SIG-M5 treated with dmso at 0.1 percent for 504 hours (cell line): ENCODE data around the gene LTK.

ENCODE experiments used
- DNase-seq: peaks from one replicate; lab custom pipeline; 2025; ENCODE audit not compliant: unreplicated experiment; lab: John Stamatoyannopoulos, UW

The LTK gene

DNA sequence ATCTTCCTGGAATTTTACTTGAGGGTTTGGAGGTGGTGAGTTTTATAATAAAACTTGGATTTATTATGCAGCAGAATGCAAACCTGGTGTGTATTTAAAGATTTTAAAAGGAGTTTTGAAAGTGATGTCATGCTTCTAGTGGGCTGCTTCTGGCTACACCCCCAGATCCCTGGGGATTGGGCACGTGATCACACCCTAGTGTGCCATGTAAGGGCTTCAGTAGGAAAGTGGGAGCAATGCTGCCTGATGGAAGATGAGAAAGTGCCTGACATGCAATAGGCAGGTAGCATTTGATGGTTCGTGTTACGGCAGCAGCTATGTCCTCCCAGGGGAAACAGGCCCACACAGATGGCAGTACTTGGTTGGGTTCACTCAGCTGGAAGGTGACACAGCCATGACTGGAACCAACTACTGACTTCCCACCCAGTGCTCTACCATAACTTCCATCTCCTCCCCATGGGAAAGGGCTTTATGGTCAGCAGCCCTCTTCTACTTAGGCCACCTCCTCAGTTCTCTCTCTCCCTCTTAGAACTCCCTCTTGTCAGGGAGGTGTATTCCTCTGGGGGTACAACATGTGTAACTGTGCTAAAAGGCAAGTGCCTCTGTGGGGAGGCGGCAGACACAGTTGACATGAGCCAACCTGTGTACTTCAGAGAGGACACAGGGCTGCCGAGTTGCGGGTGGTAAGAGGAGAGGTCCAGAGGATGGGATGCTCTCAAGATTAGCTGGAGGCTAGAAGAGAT, 14.3 kb downstream of the LTK start:
- no peak for DNase-seq

DNA sequence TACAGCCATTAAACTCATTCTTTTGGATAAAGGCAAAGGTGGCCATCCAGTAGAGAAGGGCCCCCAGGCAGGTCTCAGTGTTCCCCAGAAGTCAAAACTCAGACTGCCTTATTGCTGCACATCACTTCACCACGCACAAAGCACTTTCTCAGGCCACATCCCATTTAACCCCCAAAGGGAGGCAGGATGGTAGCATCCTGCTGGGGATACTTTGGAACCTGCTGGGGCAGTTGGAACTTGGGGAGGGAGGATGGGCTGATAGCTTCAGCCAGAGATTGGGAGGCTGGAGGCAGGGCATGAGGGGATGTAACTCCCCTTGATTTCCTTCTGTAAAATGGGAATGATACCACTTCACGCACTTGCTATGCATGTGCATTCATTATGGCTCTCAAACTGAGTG, 15.0 kb downstream of the LTK start:
- no peak for DNase-seq

DNA sequence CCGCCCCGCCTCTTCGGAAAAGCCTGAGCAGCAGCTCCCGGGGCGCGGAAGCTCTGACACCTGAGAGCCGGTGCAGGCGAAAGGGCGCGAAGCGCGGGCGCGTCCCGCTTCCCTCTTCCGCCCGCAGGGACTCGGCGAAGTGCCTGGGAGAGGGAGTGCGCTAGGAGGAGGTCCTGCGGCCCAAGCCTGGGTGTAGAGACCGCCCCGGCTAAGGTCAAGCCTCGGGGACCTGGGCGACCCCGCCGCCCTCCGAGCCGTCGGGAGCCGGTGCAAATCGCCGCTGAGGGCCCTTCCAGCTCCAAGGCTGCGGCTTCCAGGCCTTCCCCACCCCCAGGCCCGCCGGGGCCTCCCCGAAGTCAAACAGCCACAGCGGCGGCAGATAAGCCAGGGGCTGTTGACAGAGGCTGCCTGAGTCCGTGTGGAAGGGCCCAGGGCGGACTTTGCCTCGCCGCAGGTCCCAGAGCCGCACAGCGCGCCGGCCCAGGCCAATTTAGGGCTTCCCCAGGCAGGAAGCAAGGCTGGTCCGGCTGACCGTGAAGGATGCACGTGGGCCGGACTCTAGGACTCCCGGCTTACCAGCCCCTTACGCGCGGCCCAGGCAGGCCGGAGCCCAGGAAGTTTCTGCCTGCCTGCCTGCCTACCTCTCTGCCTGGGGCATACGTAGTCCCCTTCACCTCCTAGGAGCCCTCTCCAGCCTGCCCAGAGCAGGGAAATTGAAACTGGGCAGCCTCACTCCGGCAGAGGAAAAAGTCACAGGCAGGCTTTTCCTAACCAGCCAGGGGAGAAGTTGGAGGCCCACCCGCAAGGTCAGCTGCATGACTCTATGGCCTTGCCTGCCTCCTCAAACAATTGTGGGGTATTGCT, 17.7 kb downstream of the LTK start:
- DNase-seq, result no peak

DNA sequence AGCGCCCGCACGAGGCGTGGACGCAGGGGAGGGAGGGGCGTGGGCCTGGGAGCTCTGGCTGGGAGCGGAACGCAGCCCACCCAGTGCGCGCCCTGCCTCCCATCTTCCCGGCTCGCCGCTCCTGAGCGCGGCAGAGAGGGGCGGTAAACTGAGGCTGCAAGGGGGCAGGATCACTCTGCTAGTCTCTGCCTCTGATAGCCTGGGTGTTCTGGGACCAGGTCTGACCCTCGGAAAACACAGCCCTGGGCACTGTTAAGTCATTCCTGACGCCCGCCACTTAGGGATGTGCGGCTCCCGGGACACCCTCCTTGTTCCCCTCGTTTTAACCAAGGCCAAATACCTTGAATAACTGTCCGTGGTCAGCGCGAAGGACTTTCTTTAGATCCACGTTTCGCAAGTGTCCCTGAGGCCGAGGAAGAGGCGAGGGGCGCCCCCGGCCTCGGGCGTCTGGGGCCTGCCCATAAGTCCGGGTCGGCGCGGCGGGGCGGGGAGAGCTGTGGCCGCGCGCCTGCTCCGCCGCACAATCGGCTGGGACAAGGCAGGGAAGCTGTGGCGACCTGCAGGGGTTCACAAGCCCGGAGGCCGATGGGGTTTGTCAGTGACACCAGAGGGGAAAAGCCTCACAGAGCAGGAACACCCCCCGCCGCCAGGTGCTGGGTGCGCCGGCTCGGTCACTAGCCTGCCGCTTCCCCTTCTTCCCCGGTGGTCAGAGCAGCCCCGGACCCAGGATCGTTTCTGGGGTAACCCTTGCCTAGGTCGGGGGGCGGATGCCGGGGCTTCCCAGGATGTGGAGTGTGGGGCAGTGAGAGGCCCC, 18.5 kb downstream of the LTK start:
- DNase-seq, result no peak

DNA sequence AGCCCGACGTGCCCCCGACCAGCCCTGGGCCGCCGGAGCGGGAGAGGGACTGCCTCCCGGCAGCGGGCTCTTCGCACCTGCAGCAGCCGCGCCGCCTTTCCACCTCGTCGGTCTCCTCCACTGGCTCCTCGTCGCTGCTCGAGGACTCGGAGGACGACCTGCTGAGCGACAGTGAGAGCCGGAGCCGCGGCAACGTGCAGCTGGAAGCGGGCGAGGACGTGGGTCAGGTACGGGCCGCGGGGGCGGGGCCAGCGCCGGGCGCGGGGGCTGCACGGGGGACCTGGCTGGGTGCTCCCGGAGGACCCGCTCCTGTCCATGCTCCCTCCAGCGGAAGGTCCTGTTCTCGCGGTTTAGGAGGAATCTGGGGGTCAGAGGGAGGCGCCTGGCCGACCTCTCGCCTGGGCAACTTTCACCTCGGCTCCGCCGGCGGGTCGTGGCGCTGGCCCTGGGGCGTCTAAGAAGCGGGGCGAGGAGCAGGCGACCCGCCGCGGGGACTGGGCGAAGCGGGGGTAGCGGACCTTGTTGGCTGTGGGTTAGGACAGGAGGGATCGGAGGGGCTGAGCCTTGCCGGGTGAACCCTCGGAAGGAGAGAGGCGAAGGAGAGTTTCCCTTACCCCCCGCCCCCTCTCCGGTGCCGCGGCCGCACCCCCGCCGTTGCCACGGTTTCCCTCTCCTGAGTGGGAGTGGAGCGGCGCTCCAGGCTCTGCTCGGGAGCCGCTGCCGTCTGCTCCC, 19.3 kb downstream of the LTK start:
- DNase-seq, result no peak

DNA sequence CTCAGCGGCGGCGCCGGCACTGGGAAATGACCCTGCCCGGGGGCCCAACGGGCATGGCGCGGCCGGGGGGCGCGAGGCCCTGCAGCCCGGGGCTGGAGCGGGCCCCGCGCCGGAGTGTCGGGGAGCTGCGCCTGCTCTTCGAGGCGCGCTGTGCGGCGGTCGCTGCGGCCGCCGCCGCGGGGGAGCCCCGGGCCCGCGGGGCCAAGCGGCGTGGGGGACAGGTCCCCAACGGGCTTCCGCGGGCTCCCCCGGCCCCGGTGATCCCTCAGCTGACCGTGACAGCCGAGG, 19.8 kb downstream of the LTK start:
- no peak for DNase-seq

DNA sequence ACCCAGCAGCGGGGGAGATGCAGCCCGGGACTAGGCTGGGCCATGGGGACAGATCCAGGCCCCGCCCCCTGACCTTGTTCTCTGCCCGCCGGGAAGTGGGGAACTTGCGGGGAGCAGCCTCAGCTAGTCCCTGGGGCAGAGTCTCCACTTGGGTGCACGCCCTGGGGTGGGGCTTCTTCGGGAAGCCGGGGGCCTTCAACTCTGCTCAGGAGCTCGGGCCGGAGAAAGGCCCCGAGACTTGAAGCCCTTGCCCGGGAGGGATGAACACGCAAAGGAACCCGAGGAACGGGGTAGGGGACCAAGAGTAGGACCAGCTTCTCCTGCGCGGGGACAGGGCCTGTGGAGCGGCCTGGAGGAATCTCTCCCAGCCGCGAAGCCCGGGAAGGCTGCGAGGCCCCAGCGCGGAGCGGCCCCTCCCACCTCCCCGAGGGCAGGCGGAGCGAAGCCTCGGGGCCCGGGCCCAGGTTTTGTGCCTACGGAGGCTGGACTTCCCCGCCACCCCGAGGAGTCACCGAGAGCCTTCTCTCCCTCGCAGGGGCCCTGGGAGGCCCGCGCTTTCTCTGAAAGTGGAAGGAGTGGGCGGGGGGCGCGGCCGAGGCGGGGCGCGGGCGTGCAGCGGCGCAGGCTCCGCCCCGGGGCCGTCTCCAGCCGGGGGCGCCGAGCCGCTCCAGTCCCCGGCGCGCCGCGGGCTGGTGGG, 20.3 kb downstream of the LTK start, which contains the start of gene ITPKA:
ITPKA (plus strand) TSS at position 670 of the 697 bp plus-strand sequence. CDS start 54 bp downstream, outside the sequence.
- DNase-seq, result peak; percentile 65

DNA sequence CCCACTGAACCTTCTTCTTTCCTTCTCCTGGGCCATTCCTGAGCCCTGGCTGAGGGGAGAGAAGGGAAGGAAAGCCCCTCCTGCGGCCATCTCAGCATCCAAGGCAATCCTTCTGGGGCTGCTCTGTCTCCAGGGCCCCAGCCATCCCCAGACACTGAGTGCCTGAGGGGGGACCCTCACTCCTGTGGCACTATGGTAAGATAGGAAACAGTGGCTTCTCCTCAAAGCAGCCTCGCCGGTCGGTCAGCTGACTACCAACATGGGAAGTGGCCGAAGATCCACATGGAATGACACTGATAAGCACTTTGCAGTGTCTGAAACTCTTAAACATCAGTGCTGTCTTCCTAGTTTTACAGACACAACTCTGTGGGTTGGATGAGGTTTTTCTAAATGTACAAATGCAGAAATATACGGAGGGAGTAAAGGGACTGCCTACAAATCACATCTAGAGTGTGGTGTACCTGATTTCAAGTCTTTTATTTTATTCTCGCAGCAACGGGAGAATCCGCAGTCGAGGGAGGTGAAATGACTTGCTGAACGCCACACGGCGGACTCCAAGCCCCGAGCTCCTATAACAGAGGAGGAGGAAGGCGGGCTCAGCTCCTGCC, 20.9 kb downstream of the LTK start:
- DNase-seq, result no peak

DNA sequence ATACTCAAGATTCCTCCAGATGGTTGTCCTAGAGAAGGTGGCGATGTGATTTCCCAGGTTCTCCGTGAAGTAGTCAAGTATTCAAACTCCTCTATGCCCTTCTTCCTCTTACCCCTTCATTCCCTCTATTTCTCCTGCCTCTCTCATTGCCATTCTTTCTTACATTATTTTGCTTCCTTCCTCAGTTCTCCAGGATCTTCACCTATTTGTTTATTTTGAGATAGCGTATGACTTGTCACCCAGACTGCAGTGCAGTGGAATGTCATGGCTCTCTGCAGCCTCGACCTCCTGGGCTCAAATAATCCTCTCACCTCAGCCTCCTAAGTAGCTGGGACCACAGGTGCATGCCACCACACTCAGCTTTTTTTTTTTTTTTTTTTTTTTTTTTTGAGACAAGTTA, 21.7 kb downstream of the LTK start:
- DNase-seq, result no peak

DNA sequence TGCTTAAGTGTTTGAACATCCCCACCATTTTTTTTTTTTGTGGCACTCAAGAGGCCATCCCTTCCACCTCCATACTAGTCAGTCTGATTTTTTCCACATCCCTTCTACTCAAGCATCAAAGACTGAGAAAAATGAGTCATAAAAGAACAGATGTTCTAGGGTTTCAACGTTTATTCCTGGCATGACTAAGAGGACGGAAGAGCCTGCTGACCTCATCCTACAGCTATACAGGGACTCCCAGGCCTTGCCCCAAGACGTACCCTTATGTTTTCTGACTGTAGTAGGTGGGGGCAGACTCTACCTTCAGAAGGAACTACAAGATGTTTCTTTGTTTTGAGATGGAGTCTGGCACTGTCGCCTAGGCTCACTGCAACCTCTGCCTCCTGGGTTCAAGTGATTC, 23.3 kb downstream of the LTK start:
- DNase-seq, result peak; percentile 68

DNA sequence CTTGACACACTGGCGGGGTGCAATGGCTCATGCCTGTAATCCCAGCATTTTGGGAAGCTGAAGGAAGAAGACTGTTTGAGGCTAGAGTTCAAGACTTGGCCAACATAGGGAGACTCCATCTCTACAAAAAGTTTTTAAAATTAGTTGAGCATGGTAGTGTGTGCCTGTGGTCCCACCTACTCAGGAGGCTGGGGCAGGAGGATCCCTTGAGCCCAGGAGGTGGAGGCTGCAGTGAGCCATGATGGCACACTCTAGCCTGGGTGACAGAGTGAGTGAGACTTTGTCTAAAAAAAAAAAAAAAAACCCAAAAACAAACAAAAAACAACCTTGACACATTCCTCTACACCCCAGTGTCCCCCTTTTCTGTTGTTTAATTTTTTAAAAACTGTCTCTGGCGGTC, 24.0 kb downstream of the LTK start:
- DNase-seq, result no peak

DNA sequence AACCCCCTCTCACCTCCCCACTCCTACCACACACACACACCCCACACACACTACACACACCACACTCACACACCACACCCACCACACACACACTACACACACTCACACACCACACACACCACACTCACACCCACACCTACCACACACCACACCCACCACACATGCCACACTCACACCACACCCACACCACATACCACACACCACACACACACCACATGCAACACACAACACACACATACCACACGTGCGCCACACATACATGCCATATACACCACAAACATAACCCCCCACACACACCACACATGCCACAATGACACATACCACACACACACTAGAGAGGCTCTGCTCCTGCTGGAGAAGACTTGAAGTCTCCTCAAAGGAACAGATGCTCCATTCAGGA, 25.8 kb downstream of the LTK start:
- no peak for DNase-seq

DNA sequence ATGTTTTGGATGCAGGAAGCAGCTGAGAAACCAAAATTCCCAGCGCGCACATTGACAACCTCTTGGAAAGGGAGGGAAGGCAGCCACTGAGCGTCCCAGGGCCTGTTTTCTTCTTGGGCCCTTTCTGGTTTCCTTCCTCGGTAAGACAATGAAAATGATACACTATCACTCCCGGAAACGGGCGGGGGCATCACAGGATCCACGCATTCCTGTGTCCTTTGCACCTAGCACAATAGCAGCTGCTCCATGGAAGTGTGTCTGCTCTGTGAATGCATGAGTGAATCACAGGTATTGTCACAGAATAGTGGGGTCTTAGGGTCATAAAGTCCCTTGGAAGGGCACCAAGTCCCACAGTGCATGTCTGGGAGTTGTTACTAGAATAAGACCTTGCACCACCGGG, 26.2 kb downstream of the LTK start:
- DNase-seq, result no peak

DNA sequence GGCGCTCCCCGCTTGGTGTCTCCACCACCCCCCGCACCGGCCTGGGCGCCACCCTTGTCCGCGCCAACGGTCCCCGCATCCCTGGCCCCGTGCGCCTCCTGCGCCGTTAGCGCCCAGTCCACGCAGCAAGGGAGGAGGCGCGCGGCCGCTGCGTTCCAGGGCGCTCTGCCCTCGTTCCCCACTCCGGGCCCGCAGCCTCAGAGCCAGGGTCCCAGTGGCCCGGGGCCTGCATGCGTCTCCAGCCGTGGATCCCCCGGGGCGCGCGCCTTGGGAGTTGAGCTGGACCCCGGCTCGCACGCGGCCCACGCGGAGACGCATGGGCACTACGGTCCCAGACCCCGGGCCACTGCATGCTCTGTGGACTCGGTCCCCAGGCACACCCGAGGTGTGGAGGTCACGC, 27.3 kb downstream of the LTK start:
- no peak for DNase-seq

DNA sequence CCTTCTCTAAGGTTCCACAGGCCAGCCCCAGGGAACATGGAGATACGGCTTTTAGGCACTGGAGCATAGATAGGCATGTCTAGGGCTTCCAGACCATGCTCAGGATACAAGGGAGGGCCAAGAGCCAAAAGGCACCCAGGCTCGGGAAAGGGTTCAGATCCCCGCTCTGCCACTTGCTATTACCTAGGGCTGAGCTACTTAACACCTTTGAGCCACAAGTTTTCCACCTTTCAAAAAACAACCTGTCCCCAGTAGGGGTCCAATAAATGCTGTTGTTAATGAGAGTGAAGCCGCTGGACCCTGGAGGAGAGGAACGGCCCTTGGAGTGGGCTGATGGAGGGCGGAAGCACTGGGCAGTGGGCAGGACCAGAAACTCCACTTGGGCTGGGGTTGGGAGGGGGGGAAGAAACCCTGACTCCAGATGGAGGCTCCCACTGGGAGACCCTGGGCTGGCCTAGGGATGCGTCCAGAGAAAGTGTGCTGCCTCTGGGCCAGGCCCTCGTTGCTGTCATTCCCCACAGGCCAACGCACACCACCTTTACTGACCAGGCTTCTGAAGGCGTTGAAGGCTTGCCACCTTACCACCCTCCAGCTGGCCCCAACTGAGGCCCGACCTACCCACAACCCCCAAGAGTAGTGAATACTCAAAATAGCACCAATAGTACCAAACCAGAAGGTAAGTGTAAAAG, 28.5 kb downstream of the LTK start:
- DNase-seq, result no peak

DNA sequence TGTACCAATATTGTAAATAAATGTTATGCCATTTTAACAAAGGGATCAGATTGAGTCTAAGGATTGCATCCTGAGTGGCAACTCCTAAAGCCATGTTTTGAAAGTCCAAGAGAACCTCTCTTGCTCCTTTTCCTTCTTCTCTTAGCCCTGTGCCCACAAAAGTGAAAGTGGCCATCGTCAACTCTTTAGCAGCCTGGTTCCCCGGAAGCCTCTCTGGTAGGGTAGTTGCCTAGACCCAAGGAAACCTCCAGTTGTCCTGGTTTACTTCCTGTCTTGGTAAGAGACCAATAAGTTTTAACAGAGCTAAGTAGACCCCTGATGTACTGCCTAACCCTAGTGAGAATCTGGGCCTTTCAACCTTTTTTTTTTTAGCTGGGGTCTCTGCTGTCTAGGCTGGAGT, 30.1 kb downstream of the LTK start:
- no peak for DNase-seq

DNA sequence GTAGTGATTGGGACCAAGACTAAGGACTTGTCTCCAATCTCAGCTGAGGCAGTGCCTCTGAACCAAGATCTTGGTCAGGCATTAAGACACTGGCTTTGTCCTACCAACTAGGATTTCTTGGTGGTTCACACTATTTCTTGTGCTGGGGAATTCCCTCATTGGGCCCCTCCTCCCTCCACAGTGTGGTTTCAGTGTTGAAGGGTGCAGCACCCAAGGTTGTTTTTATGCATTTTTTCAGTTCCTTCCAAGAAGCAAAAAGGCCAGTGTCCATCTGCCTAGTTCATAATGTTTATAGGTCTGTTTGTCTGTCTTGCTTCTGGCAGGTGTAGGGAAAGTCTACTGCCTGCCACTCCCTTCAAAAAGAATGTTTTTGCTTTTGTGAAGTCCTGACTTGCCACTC, 30.5 kb downstream of the LTK start:
- no peak for DNase-seq

DNA sequence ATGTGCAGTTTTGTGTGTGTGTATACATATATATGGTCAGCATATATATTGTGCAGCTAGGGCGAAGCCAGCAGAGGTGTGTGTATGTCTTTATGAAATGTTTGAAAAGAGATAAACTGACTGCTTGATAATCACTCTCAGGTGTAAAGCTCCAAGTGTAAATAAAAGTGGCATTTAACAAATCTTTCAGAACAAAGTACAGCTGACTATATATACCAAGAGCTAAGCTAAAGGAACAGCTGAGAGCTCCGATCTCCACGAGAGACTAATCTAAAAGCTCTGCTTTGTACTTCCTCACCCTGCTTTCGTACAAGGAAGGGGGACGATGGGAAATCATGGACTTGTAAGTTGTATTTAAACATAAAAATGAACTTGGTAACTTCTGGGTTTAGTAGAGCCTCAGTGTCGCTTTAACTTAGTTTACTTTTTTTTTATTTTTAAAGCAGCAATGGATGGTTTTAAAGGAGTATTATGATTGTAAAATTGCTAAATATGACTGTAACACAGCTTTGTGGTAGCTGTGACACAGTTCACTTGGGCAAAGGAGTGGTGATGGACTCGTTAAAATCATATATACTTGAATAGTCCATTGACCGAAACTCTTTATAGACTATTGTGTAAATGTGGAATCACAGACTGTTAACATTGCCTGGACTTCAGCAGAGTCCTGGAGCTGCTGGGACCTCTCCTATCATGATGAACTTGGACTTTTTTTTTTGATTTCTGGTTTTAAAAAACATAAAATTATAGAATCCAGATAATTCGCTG, 31.3 kb downstream of the LTK start:
- DNase-seq, result no peak
